H1 (cell line): ENCODE measurements around the gene VSIR. TPM values are rescaled to one million over a fixed set of nuclear protein-coding genes. Genes with fewer than 3 reads are reported as not detected.

Experiments
- CTCF ChIA-PET: fragments of 300-600 bp; sonication (Branson Sonifier 250); formaldehyde crosslinking; loops from one replicate; lab custom pipeline; 2021; ENCODE audit not compliant: partially characterized antibody; lab: Charles Lee
- POLR2A ChIA-PET: fragments of 300-600 bp; sonication (Branson Sonifier 250); formaldehyde crosslinking; loops from one replicate; lab custom pipeline; 2021; ENCODE audit warnings: inconsistent platforms; ENCODE audit not compliant: partially characterized antibody; lab: Charles Lee
- DNase-seq, 2 experiments: peaks; one replicate each; pipeline versions ENCODE4 v3.0.0 to v3.0.0-alpha.2; 2010 to 2022; ENCODE audit warnings: low spot score in 2 of 2, low read depth in 1 of 2, mixed read lengths in 1 of 2
- FAIRE-seq: peaks from 2 replicates; lab custom pipeline; 2011; peaks lifted over from hg19 to GRCh38; lab: Jason Lieb, UNC
- H2AFZ ChIP-seq: 2 replicates; pipeline ENCODE4 v1.8.1; 2012; ENCODE audit warnings: low read length, inconsistent platforms
- H2AK5ac ChIP-seq: 2 replicates; pipeline ENCODE4 v1.6.1; 2013; ENCODE audit warnings: low read depth, low read length
- H2BK120ac ChIP-seq: replicated peaks from 2 replicates; pipeline ENCODE3; 2013; ENCODE audit warnings: low read depth, low read length, inconsistent platforms
- H2BK12ac ChIP-seq: 2 replicates; pipeline ENCODE4 v1.6.1; 2013; ENCODE audit warnings: low read depth, low read length
- H2BK15ac ChIP-seq: 2 replicates; pipeline ENCODE4 v1.6.1; 2013; ENCODE audit warnings: low read length
- H2BK20ac ChIP-seq: 2 replicates; pipeline ENCODE4 v1.6.1; 2013; ENCODE audit warnings: low read length
- H2BK5ac ChIP-seq: 2 replicates; pipeline ENCODE4 v1.6.1; 2013; ENCODE audit warnings: low read depth, low read length
- H3K14ac ChIP-seq: 2 replicates; pipeline ENCODE4 v1.6.1; 2013; ENCODE audit warnings: inconsistent platforms; ENCODE audit not compliant: insufficient read length
- H3K18ac ChIP-seq: 2 replicates; pipeline ENCODE4 v1.6.1; 2013; ENCODE audit warnings: low read length; ENCODE audit errors: extremely low read depth
- H3K23ac ChIP-seq: 2 replicates; pipeline ENCODE4 v1.6.1; 2013; ENCODE audit warnings: inconsistent platforms; ENCODE audit not compliant: insufficient read length
- H3K23me2 ChIP-seq: 2 replicates; pipeline ENCODE4 v1.6.1; 2013; ENCODE audit warnings: low read depth, low read length
- H3K27ac ChIP-seq: 2 replicates; pipeline ENCODE4 v1.6.1; 2011; ENCODE audit warnings: low read depth, low read length, inconsistent platforms
- H3K27me3 ChIP-seq, 4 experiments: replicated peaks in 1 of 4; 1 replicate in 1 of 4; 2 replicates in 3 of 4; pipeline versions ENCODE4 v1.6.1 to v1.8.1; 2011 to 2013; ENCODE audit warnings: low read length in 3 of 4, mild to moderate bottlenecking in 3 of 4, inconsistent platforms in 2 of 4, mixed read lengths in 2 of 4, moderate library complexity in 1 of 4; ENCODE audit not compliant: control insufficient read depth in 3 of 4, insufficient read depth in 3 of 4; ENCODE audit errors: extremely low read depth in 1 of 4
- H3K36me3 ChIP-seq, 4 experiments: 2 replicates each; pipeline versions ENCODE4 v1.6.1 to v1.8.1; 2011 to 2013; ENCODE audit warnings: mild to moderate bottlenecking in 4 of 4, low read length in 3 of 4, moderate library complexity in 2 of 4, control low read depth in 1 of 4, inconsistent platforms in 1 of 4; ENCODE audit not compliant: insufficient read depth in 4 of 4, control insufficient read depth in 2 of 4
- H3K4ac ChIP-seq: replicated peaks from 2 replicates; pipeline ENCODE3; 2013; ENCODE audit warnings: low read length, low read depth, mixed read lengths, inconsistent platforms; ENCODE audit not compliant: insufficient read length
- H3K4me1 ChIP-seq, 4 experiments: replicated peaks in 1 of 4; 1 replicate in 1 of 4; 2 replicates in 3 of 4; pipeline versions ENCODE4 v1.6.1 to v1.8.1; 2011 to 2013; ENCODE audit warnings: low read length in 3 of 4, inconsistent platforms in 2 of 4, mixed read lengths in 1 of 4; ENCODE audit not compliant: insufficient read depth in 4 of 4, control insufficient read depth in 3 of 4
- H3K4me2 ChIP-seq, 2 experiments: 2 replicates each; pipeline versions ENCODE4 v1.6.1 to v1.8.1; 2011 to 2013; ENCODE audit warnings: low read depth in 2 of 2, low read length in 2 of 2, control low read depth in 1 of 2, inconsistent platforms in 1 of 2, mild to moderate bottlenecking in 1 of 2; ENCODE audit not compliant: insufficient read depth in 1 of 2
- H3K4me3 ChIP-seq, 4 experiments: fragments of 200-600, 300-600 bp in 1 of 4; sonication (generic), shearing (Covaris generic), sonication (Bioruptor Twin) in 1 of 4; 2 replicates each; pipeline versions ENCODE4 v1.5.1 to v1.8.1; 2011 to 2016; ENCODE audit warnings: low read length in 4 of 4, low read depth in 3 of 4, control low read depth in 2 of 4, inconsistent platforms in 2 of 4, mild to moderate bottlenecking in 2 of 4, mixed read lengths in 1 of 4, moderate library complexity in 1 of 4; ENCODE audit not compliant: insufficient read depth in 2 of 4; ENCODE audit errors: extremely low read depth in 1 of 4
- H3K56ac ChIP-seq: replicated peaks from 2 replicates; pipeline ENCODE3; 2013; ENCODE audit warnings: low read depth, mild to moderate bottlenecking, mixed read lengths, low read length, inconsistent platforms; ENCODE audit not compliant: insufficient read length
- H3K79me1 ChIP-seq: 2 replicates; pipeline ENCODE4 v1.6.1; 2013; ENCODE audit warnings: low read depth, low read length, control low read depth
- H3K79me2 ChIP-seq, 2 experiments: 2 replicates each; pipeline versions ENCODE4 v1.6.1 to v1.8.1; 2012 to 2013; ENCODE audit warnings: low read length in 2 of 2, mild to moderate bottlenecking in 2 of 2, inconsistent platforms in 1 of 2; ENCODE audit not compliant: insufficient read depth in 2 of 2, control insufficient read depth in 1 of 2
- H3K9ac ChIP-seq, 4 experiments: replicated peaks in 1 of 4; 1 replicate in 1 of 4; 2 replicates in 3 of 4; pipeline versions ENCODE4 v1.6.1 to v1.8.1; 2011 to 2013; ENCODE audit warnings: low read depth in 3 of 4, low read length in 3 of 4, control low read depth in 2 of 4, mild to moderate bottlenecking in 2 of 4, moderate library complexity in 2 of 4, inconsistent platforms in 1 of 4; ENCODE audit errors: extremely low read depth in 1 of 4
- H3K9me3 ChIP-seq, 2 experiments: 2 replicates each; pipeline versions ENCODE4 v1.6.1 to v1.8.1; 2012 to 2013; ENCODE audit warnings: mild to moderate bottlenecking in 2 of 2, moderate library complexity in 2 of 2, control low read depth in 1 of 2, inconsistent platforms in 1 of 2, low read depth in 1 of 2, low read length in 1 of 2, mixed read lengths in 1 of 2; ENCODE audit not compliant: insufficient read depth in 2 of 2
- H4K20me1 ChIP-seq, 2 experiments: replicated peaks in 1 of 2; 2 replicates each; pipeline versions ENCODE3 to v1.8.1; 2011 to 2013; ENCODE audit warnings: inconsistent platforms in 2 of 2, low read length in 2 of 2, mild to moderate bottlenecking in 1 of 2; ENCODE audit not compliant: insufficient read depth in 2 of 2, control insufficient read depth in 1 of 2
- H4K5ac ChIP-seq: 2 replicates; pipeline ENCODE4 v1.6.1; 2013; ENCODE audit warnings: low read length, low read depth, mixed read lengths, inconsistent platforms; ENCODE audit not compliant: insufficient read length
- H4K8ac ChIP-seq: 2 replicates; pipeline ENCODE4 v1.8.0; 2013; ENCODE audit warnings: mild to moderate bottlenecking, moderate library complexity, low read length, inconsistent platforms; ENCODE audit not compliant: insufficient read depth; ENCODE audit errors: extremely low read depth
- H4K91ac ChIP-seq: replicated peaks from 2 replicates; pipeline ENCODE3; 2013; ENCODE audit warnings: low read length, mixed read lengths, inconsistent platforms; ENCODE audit not compliant: insufficient read length
- ZNF274 ChIP-seq: IDR thresholded peaks from 2 replicates; pipeline ENCODE4 v1.7.0; 2012; ENCODE audit warnings: low read length, borderline replicate concordance; ENCODE audit errors: extremely low read depth
- WGBS, 2 experiments: shearing (Covaris generic) in 1 of 2; methylation state at CpG; one replicate each; pipeline versions ENCODE4 v1.1.6 to v1.1.7; 2013 to 2015; ENCODE audit warnings: low lambda C conversion rate in 2 of 2, mixed read lengths in 2 of 2, inconsistent platforms in 1 of 2, low coverage in 1 of 2, missing lambda C conversion rate in 1 of 2; ENCODE audit not compliant: insufficient replicate concordance in 2 of 2, insufficient coverage in 1 of 2, insufficient read length in 1 of 2; ENCODE audit errors: extremely low coverage in 1 of 2, missing lambda C conversion rate in 1 of 2; 5-methylcytosine and 5-hydroxymethylcytosine counted together
- polyA plus RNA-seq, 7 experiments: library from polyadenylated mRNA; depleted of rRNA in 3 of 7; stranded (reverse) in 5 of 7; unstranded in 2 of 7; fragments of >200 nt in 5 of 7; fragments of 200-250 nt in 2 of 7; gene quantifications; 1 replicate in 5 of 7; 2 replicates in 1 of 7; 4 replicates in 1 of 7; pipeline versions ENCODE4 v1.2.1 to v1.2.3, GENCODE V29; 2011 to 2013; ENCODE audit warnings: missing spikeins in 2 of 7, mixed read lengths in 2 of 7
- total RNA-seq: library from RNA; stranded (reverse); fragmentation: NEBNext Ultra II Directional; extraction: Animal tissue kit (Norgen Biotek cat#: 25700); gene quantifications from 2 replicates; pipeline ENCODE4 v1.2.1, GENCODE V29; 2021

VSIR gene
- total and polyA plus RNA-seq, 2 of the 8 experiments (the other 6 are each of a cell fraction or from before 2014, with no cell fraction given) = 0.33 TPM; not detected in 1

- Histone ChIP-seq H3K4me3 (no peak overlapping the region), H4K20me1 (no peaks in the 10 kb centered on the region), H4K91ac (no peak overlapping the region), H3K4me2 (no peak overlapping the region), H3K4ac (no peak overlapping the region), H3K18ac (no peak overlapping the region), H4K8ac (no peak overlapping the region), H2BK20ac (no peak overlapping the region), H3K14ac (no peak overlapping the region), H3K23me2 (no peaks in the 10 kb centered on the region), H3K36me3 (no peaks in the 10 kb centered on the region), H2BK120ac (no peak overlapping the region), H3K4me1 (peaks cover 0 to 6% (median 0%) of the 10 kb centered on the region in 4 experiments; a peak in 3 of 7 replicates), H3K23ac (no peak overlapping the region), H2BK5ac (no peak overlapping the region), H3K56ac (no peak overlapping the region), H2BK15ac (no peak overlapping the region), H3K27ac (no peak overlapping the region), H2AK5ac (no peak overlapping the region), H3K27me3 (peaks cover 0 to 3% (median 0%) of the 10 kb centered on the region in 4 experiments; a peak in 1 of 7 replicates), H3K79me2 (no peaks in the 10 kb centered on the region), H3K9ac (no peak overlapping the region), H2BK12ac (no peak overlapping the region), H3K9me3 (no peaks in the 10 kb centered on the region), H3K79me1 (no peaks in the 10 kb centered on the region), H2AFZ (no peak overlapping the region), H4K5ac (no peak overlapping the region)
- POLR2A ChIA-PET = interaction anchor here (1.1 kb wide), 1 partner anchor 18 kb away, joined by 3 read pairs; no protein-coding TSS in a partner anchor
- CTCF ChIA-PET = interaction anchor here (0.7 to 3.3 kb wide), 19 partner anchors 8 to 393 kb away, joined by 3 to 16 read pairs (median 3); partner anchors contain the start of genes C10orf105, SLC29A3 and VSIR
- WGBS, 2 experiments = 87% methylated on average over 2 of the region's 2 CpGs; no CpG with 5 or more reads in 1 of the 2 experiments
- FAIRE-seq = no peak
- DNase-seq = no peak
- no peak for TF ChIP-seq ZNF274
These were observed 61.1 kb downstream of the VSIR start for GRCh38 chr10:71712170-71712569.
